K562 (cell line): ENCODE data around the gene TAGLN3. TPM values are rescaled to one million over a fixed set of nuclear protein-coding genes. Genes with fewer than 3 reads are reported as not detected.

ENCODE experiments used
- ATAC-seq: fragments of 200-7000 bp; cut with Tn5 transposase; 3 replicates; pipeline ENCODE4 v1.9.1; 2020; ENCODE audit warnings: moderate library complexity
- BruUV-seq: library from RNA; stranded (reverse); fragments of 400-500 nt; replicated peaks from 2 replicates; lab custom pipeline; 2021; lab: Mats Ljungman, UMichigan
- CTCF ChIA-PET: fragments of 300-600 bp; formaldehyde crosslinking; extraction: SDS; loops from one replicate; lab custom pipeline; 2021; ENCODE audit warnings: low intra/inter-chr PET ratio; lab: Yijun Ruan, JAX
- POLR2A ChIA-PET: fragments of 300-600, 350-650 bp; sonication (Branson Sonifier 250); formaldehyde crosslinking; extraction: SDS; loops from one replicate; lab custom pipeline; 2021; ENCODE audit warnings: antibody characterized with exemption, inconsistent platforms; lab: Yijun Ruan, JAX
- DNase-seq, 4 experiments: peaks; one replicate each; pipeline versions ENCODE4 v3.0.0 to v3.0.0-alpha.2; 2011 to 2018; ENCODE audit warnings: low spot score in 3 of 4, mixed read lengths in 3 of 4; ENCODE audit errors: extremely low read depth in 1 of 4
- FAIRE-seq: peaks from 2 replicates; lab custom pipeline; 2011; peaks lifted over from hg19 to GRCh38; lab: Jason Lieb, UNC
- H2AFZ ChIP-seq: 2 replicates; pipeline ENCODE4 v1.6.0; 2011; ENCODE audit warnings: low read depth, low read length, control low read depth, inconsistent platforms
- H3K27ac ChIP-seq: fragments of 200-600 bp; 3 replicates; pipeline ENCODE4 v1.8.0; 2011; ENCODE audit warnings: low read depth, mild to moderate bottlenecking, control low read depth, inconsistent platforms, low read length, moderate library complexity, mixed read lengths; ENCODE audit errors: extremely low read depth
- H3K27me3 ChIP-seq, 2 experiments: fragments of 300-600 bp in 1 of 2; 2 replicates in 1 of 2; 3 replicates in 1 of 2; pipeline versions ENCODE4 v1.6.0 to v1.8.0; 2011; ENCODE audit warnings: inconsistent platforms in 2 of 2, low read length in 2 of 2, mild to moderate bottlenecking in 1 of 2, mixed read lengths in 1 of 2, moderate library complexity in 1 of 2; ENCODE audit not compliant: control insufficient read depth in 2 of 2, insufficient read depth in 2 of 2
- H3K36me3 ChIP-seq: fragments of 300-600 bp; 3 replicates; pipeline ENCODE4 v1.8.0; 2011; ENCODE audit warnings: mild to moderate bottlenecking, low read length, inconsistent platforms; ENCODE audit not compliant: control insufficient read depth, insufficient read depth
- H3K4me1 ChIP-seq, 2 experiments: fragments of 200-600 bp in 1 of 2; replicated peaks in 1 of 2; 2 replicates in 1 of 2; 3 replicates in 1 of 2; pipeline versions ENCODE4 v1.5.1 to v1.8.0; 2011; ENCODE audit warnings: inconsistent platforms in 2 of 2, low read length in 2 of 2, mild to moderate bottlenecking in 1 of 2, mixed read lengths in 1 of 2, moderate library complexity in 1 of 2; ENCODE audit not compliant: control insufficient read depth in 2 of 2, insufficient read depth in 2 of 2
- H3K4me2 ChIP-seq: 2 replicates; pipeline ENCODE4 v1.6.1; 2011; ENCODE audit warnings: low read length, control low read depth, inconsistent platforms, mixed read lengths; ENCODE audit not compliant: insufficient read depth
- H3K4me3 ChIP-seq: fragments of 200-600 bp; sonication (generic), shearing (Covaris generic); 2 replicates; pipeline ENCODE4 v1.5.1; 2016; ENCODE audit warnings: control low read depth, inconsistent platforms
- H3K79me2 ChIP-seq: fragments of 200-600 bp; 3 replicates; pipeline ENCODE4 v1.8.0; 2011; ENCODE audit warnings: low read length, inconsistent platforms; ENCODE audit not compliant: control insufficient read depth, insufficient read depth
- H3K9ac ChIP-seq, 2 experiments: 2 replicates each; pipeline versions ENCODE4 v1.6.0 to v1.6.1; 2011; ENCODE audit warnings: low read depth in 2 of 2, low read length in 2 of 2, control low read depth in 1 of 2, inconsistent platforms in 1 of 2, mild to moderate bottlenecking in 1 of 2, mixed read lengths in 1 of 2; ENCODE audit not compliant: insufficient read depth in 1 of 2
- H3K9me1 ChIP-seq: one replicate; pipeline ENCODE4 v1.6.0; 2011; ENCODE audit warnings: inconsistent platforms, mild to moderate bottlenecking, low read length, moderate library complexity; ENCODE audit not compliant: control insufficient read depth, insufficient read depth
- H3K9me3 ChIP-seq: replicated peaks from 2 replicates; pipeline ENCODE4 v1.5.1; 2011; ENCODE audit warnings: low read depth, low read length, inconsistent platforms; ENCODE audit not compliant: control insufficient read depth, insufficient read depth
- H4K20me1 ChIP-seq: replicated peaks from 2 replicates; pipeline ENCODE4 v1.6.1; 2011; ENCODE audit warnings: low read length, inconsistent platforms, mixed read lengths; ENCODE audit not compliant: control insufficient read depth, insufficient read depth
- ASH1L ChIP-seq: fragments of 450-650 bp; IDR thresholded peaks from 2 replicates; pipeline ENCODE4 v1.6.1; 2018; ENCODE audit warnings: borderline replicate concordance, mild to moderate bottlenecking, low read depth; ENCODE audit not compliant: partially characterized antibody
- EGR1 ChIP-seq: fragments of 450-650 bp; conservative IDR thresholded peaks from 2 replicates; pipeline ENCODE4 v1.6.1; 2017; ENCODE audit warnings: mild to moderate bottlenecking
- GATA2 ChIP-seq: sonication (generic); formaldehyde crosslinking; IDR thresholded peaks from 2 replicates; pipeline ENCODE4 v1.4.0; 2020; ENCODE audit warnings: mild to moderate bottlenecking, missing genetic modification reagents
- HDGF ChIP-seq: fragments of 450-650 bp; IDR thresholded peaks from 2 replicates; pipeline ENCODE4 v1.6.1; 2016
- HLTF ChIP-seq: fragments of 450-650 bp; IDR thresholded peaks from 2 replicates; pipeline ENCODE4 v1.6.1; 2016
- MAFF ChIP-seq: IDR thresholded peaks from 2 replicates; pipeline ENCODE4 v1.6.1; 2012; ENCODE audit warnings: low read length, improper control_type of control experiment
- NR2C1 ChIP-seq, 2 experiments: fragments of 450-650 bp; IDR thresholded peaks; 2 replicates each; pipeline ENCODE4 v1.6.1; 2017; ENCODE audit warnings: mild to moderate bottlenecking in 2 of 2, antibody characterized with exemption in 1 of 2, inconsistent platforms in 1 of 2, missing compliant biosample characterization in 1 of 2, missing genetic modification characterization in 1 of 2
- TCFL5 ChIP-seq: fragments of 250-450 bp; sonication (Bioruptor Pico); conservative IDR thresholded peaks from 2 replicates; pipeline ENCODE4 v1.6.1; 2021; ENCODE audit warnings: mild to moderate bottlenecking, moderate library complexity, matching md5 sums
- WGBS: fragments of 100-300 bp; shearing (Covaris generic); methylation state at CpG from one replicate; pipeline ENCODE4 v1.1.6; 2016; ENCODE audit warnings: low coverage, mixed read lengths; ENCODE audit not compliant: insufficient coverage; ENCODE audit errors: missing lambda C conversion rate; 5-methylcytosine and 5-hydroxymethylcytosine counted together
- in situ Hi-C: fragments of 300-500 bp; cut with MboI; formaldehyde crosslinking; loops from 4 replicates; pipeline ENCODE4 v1.15.0; 2018; ENCODE audit warnings: inconsistent platforms, mixed read lengths
- intact Hi-C: fragments of 100-400 bp; cut with micrococcal nuclease; formaldehyde crosslinking; loops from 2 replicates; pipeline ENCODE4 v1.14.2; 2022
- polyA plus RNA-seq, 8 experiments: library from polyadenylated mRNA; depleted of rRNA in 4 of 8; stranded (reverse) in 5 of 8; unstranded in 3 of 8; fragments of >200 nt; fragmentation: Nextera tagmentation in 2 of 8; fragmentation: Illumina TruSeq in 1 of 8; extraction: Ambion mirVana in 2 of 8; extraction: Trizol in 1 of 8; gene quantifications; 2 replicates each; pipeline versions ENCODE4 v1.2.1 to v1.2.3, GENCODE V29; 2011 to 2014; ENCODE audit warnings: inconsistent platforms in 1 of 8, missing spikeins in 1 of 8
- total RNA-seq, 7 experiments: library from RNA; depleted of rRNA in 6 of 7; stranded (reverse); fragments of >200 nt in 6 of 7; fragmentation: Illumina TruSeq in 2 of 7; extraction: Trizol in 2 of 7; gene quantifications; 2 replicates each; pipeline versions ENCODE4 v1.2.1 to v1.2.3, GENCODE V29; 2011 to 2021; ENCODE audit warnings: low replicate concordance in 1 of 7

The TAGLN3 gene
- total and polyA plus RNA-seq, 9 of the 15 experiments (the other 6 are each of a cell fraction or from before 2014, with no cell fraction given) = 0.06 TPM; not detected in 7

- no CpG with 5 or more reads among the region's 2 CpGs for WGBS
- POLR2A ChIA-PET = interaction anchor here (1.0 kb wide), 1 partner anchor 40 kb away, joined by 3 read pairs; no protein-coding TSS in a partner anchor
- peak; percentile 69 for TF ChIP-seq EGR1
- no peak for TF ChIP-seq ASH1L
- no peak for TF ChIP-seq GATA2
- TF ChIP-seq NR2C1 (IDR thresholded peaks at IDR 0.05) = peak; percentile 31; the same call in 1 of the 2 replicates
- no peak for TF ChIP-seq NR2C1 (tag; IDR thresholded peaks at IDR 0.05)
- TF ChIP-seq TCFL5 (CRISPR knock-in tag) = no peak
- no peak for TF ChIP-seq HDGF
- H3K36me3 ChIP-seq = no peaks in the 10 kb centered on the region
- H3K27ac ChIP-seq = no peak overlapping the region
- no TSS peak for BruUV-seq
- CTCF ChIA-PET = no interaction called here
- FAIRE-seq = no peak
- intact Hi-C loops (no loop called here), in situ Hi-C loops (no loop called here)
- H3K9ac ChIP-seq = no peak overlapping the region
- no peaks in the 10 kb centered on the region for H3K9me1 ChIP-seq
- no peaks in the 10 kb centered on the region for H4K20me1 ChIP-seq
- no peak overlapping the region for H2AFZ ChIP-seq
- peaks cover 0 to under 1% of the 10 kb centered on the region in 2 experiments; a peak in 2 of 5 replicates for H3K27me3 ChIP-seq
- peak in 2 of 4 experiments; percentile 7 to 9 for DNase-seq
- H3K4me3 ChIP-seq = no peak overlapping the region
- H3K79me2 ChIP-seq = no peaks in the 10 kb centered on the region
- no peaks in the 10 kb centered on the region for H3K9me3 ChIP-seq
- ATAC-seq = no peak
- no peaks in the 10 kb centered on the region for H3K4me1 ChIP-seq
- H3K4me2 ChIP-seq = no peak overlapping the region
Measured at GRCh38 chr3:112004669-112005068, 5.9 kb downstream of the TAGLN3 start.

DNA sequence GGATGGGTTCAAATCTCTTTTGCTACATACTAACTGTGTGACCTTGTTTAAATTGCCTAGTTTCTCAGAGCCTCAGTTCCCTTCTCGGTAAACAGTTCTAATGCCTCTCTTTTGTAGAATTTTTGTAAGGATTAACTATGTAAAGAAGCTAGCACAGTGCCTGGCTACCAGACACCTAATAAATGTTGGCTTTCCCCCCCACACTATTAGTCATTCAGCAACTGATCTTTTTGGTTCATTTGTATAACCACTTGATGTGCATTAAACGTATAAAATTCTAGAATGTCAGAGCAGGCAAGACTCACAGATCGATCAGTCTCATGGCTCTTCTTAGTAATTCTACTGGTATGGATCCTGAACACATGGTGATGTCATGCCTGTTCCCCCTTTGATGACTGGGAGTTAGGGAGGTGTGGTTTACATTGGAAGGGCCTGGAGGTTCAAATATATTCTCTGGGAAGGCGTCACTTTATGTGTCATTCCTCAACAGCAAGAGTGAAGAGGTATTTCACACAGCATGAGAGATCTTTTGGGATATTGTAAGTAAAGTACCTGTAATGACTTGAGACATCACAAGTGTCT lies 6.5 kb downstream of the TAGLN3 start:
- Histone ChIP-seq H4K20me1 (no peaks in the 10 kb centered on the region), H3K4me1 (no peaks in the 10 kb centered on the region), H3K9me1 (no peaks in the 10 kb centered on the region), H3K9me3 (no peaks in the 10 kb centered on the region), H2AFZ (no peak overlapping the region), H3K27me3 (no peaks in the 10 kb centered on the region), H3K79me2 (no peaks in the 10 kb centered on the region), H3K4me2 (no peak overlapping the region), H3K9ac (no peak overlapping the region), H3K36me3 (no peaks in the 10 kb centered on the region), H3K27ac (no peak overlapping the region), H3K4me3 (no peak overlapping the region)
- WGBS = 0% methylated on average over 4 of the region's 4 CpGs
- in situ Hi-C loops (no loop called here), intact Hi-C loops (no loop called here)
- ChIA-PET CTCF (no interaction called here), POLR2A (no interaction called here)
- DNase-seq (no peak), FAIRE-seq (no peak), ATAC-seq (no peak)
- BruUV-seq = no TSS peak
- TF ChIP-seq MAFF = no peak
- TF ChIP-seq HLTF = no peak
